AG20443 (cell line): Measurements from ENCODE around the gene RBPMS2.

Source experiments
- DNase-seq: peaks from one replicate; pipeline ENCODE4 v3.0.0; 2012; ENCODE audit warnings: low spot score, mixed read lengths

RBPMS2 gene

DNA sequence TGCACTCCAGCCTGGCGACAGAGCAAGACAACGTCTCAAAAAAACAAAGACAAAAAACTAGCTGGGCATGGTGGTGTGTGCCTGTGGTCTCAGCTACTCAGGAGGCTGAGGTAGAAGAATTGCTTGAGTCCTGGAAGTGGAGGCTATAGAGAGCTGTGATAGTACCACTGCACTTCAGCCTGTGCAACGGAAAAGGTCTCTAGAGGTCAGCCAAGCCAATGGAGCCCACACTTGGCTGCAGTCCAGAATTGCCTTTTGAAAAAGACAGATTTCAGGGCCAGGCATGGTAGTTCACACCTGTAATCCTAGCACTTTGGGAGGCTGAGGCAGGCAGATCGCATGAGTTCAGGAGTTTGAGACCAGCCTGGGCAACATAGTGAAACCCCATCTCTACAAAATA is 8.4 kb upstream of the RBPMS2 start:
- DNase-seq: no peak

- no peak for DNase-seq
These were observed 7.4 kb upstream of the RBPMS2 start for GRCh38 chr15:64782751-64783150.

DNA sequence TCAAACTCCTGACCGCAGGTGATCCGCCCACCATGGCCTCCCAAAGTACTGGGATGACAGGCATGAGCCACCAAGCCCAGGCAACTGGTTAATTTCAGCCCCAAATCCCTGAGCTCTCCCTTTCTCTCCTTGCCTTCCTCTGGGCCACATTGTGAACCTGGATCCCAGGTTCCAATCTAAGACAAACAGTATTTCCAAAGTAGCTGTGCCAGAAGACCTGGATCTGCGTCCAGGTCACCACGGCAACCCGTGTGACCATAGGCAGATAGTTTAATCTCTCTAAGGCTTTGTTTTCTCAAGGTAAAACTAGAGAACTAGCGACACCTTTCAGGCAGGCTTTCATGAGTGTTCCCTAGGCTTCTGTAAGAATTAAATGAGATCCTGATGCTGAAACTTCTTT is 5.9 kb upstream of the RBPMS2 start:
- no peak for DNase-seq

- DNase-seq: no peak
These were observed 5.3 kb upstream of the RBPMS2 start for GRCh38 chr15:64780600-64781156.

DNA sequence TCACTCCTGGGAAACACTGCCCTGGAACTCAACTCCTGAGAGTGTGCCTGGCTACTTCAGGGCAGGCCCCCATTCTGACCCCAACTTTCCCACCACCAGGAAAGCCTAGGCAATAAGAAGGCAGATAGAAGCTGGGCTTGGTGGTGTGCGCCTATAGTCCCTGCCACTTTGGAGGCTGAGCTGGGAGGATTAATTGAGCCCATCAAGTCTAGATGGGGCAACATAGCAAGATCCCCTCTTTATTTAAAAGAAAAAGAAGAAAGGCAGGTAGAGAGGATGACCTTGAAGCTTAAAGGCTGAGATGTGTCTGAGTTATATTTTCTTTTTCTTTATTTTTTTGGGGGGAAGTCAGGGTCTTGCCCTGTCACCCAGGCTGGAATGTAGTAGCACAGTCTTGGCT is 4.2 kb upstream of the RBPMS2 start:
- no peak for DNase-seq

DNA sequence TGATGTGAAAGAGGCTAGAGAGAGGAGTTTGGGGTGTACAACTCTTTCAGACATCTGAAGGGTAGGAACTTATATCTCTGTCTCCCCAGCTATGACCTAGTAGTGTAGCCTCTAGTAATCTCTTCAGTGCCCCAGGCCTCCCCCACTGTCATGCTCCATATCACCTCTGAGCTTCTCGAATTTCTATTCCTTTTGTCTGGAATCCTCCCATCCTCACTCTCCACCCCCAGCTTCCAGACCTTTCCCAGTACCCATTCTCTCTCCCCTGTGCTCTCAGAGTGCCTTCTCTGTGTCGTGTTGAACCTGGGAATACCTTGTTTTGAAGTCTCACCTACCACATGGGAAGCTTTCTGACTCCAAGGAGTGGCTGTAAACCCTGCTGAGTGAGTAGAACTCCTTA is 3.6 kb upstream of the RBPMS2 start:
- DNase-seq: no peak

DNA sequence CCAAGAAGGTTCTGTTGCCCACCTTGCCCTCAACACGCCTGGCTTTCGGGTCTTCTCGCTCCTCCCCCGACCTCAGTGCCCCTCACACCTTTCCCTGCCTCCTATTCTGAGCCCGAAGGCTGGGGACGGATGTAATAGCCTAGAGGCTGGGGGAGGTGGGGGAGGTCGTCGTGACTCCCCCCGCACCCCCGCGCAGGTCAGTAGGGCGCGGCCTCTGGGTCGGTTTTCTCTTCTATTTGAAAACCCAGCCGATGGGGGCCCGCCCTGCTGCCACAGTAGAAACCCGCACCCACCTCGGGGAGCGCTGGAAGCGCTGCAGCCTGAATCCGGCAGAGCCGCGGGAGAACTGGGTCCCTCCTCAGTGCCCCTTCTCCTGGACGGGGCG is 1.0 kb upstream of the RBPMS2 start:
- no peak for DNase-seq

GRCh38 chr15:64774629-64775493 is 528 bp downstream of the RBPMS2 start:
- peak; percentile 62 for DNase-seq

DNA sequence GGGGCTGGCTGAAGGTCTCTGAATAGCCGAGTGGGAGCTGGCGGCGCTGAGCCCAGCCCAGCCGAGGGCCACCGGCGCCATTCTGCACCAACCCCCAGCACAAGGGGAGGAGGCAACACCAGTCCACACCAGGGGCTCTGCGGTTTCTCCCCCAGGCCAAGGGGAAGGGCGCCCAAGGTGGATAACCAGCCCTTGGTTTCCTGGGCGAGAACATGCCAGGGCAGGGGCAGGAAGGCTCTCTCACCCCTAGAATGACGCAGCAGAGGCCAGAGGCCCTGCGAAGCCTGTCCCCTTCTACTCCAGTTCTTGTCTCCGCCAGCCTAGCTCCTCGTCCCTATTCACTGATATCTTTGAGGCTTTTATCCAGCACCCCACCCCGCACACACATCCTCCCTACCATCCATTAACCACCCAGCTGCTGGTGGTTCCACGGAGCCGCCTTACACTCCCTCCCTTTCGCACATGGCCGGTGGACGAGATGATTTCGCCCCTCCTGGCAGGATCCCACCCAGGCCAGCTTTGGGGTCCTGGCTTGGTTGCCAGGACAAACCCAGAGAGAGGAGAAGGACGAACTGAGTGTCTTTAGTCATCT is 1.3 kb downstream of the RBPMS2 start:
- no peak for DNase-seq

DNA sequence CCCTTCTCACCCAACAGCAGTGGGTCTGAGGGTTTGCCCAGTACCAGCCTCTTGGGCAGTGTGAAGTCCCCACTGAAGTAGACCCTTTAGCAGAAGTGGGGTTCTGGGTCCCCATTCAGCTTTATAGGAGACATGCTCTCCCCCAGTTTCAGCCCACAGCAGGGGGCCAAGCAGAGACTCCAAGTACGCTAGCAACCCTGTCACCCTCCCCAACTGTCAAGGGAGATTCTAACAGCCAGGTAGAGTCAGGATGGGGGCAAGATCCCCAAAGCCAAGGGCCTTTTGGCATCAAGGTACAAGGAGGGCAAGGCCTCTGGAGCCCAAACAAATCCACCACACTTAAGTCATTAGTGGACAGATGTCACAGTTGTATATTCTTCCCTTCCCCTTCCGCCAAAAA is 1.8 kb downstream of the RBPMS2 start:
- no peak for DNase-seq

GRCh38 chr15:64772964-64773363 is 2.4 kb downstream of the RBPMS2 start:
- no peak for DNase-seq

GRCh38 chr15:64772488-64772887 is 2.9 kb downstream of the RBPMS2 start:
- DNase-seq: no peak

DNA sequence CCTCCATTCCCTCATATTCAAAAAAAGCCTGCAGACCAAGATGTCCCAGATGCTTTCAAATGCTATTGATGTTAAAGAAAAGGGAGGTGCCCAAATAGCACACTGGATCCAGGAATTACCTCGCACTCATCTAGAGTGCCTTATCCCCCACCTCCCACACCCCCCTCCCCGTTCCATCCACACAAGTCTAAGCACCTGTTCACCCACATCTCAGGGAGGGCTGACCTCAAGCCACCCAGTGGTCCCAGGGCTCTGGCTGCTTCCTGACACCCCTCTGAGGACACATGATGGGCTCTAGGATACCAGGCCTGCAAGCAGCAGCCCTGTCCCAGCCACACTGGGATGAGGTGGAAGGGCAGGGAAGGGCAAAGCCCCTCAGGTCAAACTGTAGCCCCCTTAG is 4.8 kb downstream of the RBPMS2 start:
- no peak for DNase-seq

DNA sequence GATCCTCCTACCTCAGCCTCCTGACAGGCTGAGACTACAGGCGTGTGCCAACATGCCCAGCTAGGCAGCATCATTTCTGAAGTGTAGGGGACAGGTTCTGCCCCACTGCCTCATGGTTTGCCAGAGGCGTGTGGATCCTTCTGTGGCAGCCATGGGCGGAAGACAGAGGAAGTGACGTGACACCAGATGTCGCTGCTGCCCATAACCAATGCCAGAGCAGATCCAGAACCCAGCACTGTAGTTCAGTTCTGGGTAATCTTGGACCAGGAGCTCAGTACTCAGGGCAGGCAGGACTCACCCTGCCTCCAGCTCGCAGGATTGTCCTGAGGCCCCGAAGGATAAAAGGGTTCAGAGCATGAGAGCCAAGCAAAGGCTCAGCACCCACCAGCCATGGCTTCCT is 8.2 kb downstream of the RBPMS2 start:
- DNase-seq: no peak

DNA sequence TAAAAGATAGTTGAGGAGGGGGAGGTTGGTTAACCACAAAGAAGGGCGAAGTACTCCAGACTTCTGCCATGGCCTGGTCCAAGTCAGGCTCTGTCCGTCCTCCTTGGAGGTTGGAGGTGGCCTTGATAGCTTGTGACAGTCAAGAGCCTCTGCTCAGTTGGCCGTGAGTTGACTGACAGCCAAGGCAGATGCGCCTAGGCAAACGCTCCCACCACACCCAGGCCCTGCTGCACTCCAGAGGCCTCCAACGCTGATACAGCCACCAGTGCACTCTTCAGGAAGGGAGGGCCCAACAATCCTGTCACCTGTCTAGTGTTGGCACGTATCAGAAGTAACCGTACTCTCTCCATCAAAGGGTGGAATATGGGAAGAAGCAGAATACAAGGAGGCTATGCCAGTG is 9.3 kb downstream of the RBPMS2 start:
- DNase-seq: no peak

- no peak for DNase-seq
These were observed 11.5 kb downstream of the RBPMS2 start for GRCh38 chr15:64763874-64764273.

DNA sequence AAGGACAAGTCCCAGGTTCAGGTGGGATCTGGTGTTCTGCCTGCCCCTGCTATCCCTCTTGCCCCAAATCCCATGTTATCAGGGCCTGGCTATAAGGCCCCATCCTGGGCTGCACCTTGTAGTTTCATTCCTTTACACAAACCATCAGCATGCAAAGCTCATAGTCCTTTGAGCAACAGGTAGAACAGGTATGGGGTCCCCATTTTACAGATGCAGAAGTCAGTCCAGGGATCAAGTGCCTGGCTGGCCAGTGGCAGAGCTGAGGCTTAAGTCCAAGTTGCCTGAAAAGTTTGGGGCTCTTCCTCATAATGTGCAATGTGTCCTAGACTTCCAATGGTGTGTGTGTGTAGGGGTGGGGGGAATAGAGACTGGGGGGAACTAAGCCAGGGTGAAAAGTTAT is 11.9 kb downstream of the RBPMS2 start:
- no peak for DNase-seq

DNA sequence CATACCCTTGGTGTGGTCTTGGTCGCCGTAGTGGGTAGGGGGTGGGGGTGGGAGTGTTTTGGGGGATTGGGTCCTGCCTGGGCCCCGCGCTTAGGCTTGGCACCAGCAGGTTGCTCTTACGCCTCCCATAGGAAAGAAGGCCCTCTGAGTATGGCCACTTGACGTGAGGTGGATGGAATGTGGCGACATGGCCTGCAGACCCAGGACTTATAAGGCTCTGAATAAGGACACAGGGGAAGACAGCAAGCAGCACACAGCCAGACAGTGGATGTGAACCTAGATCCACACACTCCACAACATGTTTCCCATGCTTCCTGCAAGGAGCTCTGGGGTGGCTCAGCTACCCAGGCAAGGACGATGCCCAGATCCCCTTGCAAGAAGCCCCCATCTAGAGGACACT is 12.4 kb downstream of the RBPMS2 start:
- DNase-seq: no peak

DNA sequence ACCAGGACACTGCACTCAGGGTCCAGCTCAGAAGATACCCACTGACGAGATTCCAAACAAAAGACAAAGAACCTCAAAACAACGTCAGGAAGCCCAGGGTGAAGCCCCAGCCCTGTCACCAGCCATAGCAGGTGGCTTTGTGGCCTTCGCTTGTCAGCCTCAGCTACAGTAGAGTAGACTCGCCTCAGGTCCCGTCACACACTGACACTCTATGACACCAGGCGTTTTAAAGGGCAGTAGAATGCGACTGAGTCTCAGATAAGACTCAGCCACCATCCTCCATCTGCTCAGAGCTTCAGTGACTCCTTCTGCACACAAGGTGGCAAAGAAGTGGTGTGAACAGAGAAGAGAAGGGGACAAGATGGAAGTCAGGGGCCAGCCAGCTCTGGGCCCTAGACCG is 12.8 kb downstream of the RBPMS2 start:
- DNase-seq: no peak

DNA sequence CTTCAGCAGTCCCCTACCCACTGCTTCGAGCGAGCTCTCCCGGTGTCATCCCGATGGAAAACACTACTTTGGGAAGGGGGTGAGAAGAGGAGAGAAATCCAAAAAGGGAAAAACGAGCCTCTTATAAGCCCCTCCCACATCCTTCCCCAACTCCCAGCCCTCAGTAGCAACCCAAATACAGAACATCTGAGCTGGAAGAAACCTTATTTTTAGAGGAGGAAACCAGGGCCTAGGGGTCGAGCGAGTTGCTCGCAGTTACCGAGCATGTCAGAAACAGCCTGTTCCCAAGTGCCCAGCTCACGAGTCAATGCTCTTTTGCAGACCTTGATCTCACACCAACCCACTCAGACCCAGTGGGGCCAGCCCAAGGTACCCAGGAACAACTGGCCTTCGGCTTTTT is 14.2 kb downstream of the RBPMS2 start:
- no peak for DNase-seq

- no peak for DNase-seq
These were observed 15.3 kb downstream of the RBPMS2 start for GRCh38 chr15:64760056-64760455.

DNA sequence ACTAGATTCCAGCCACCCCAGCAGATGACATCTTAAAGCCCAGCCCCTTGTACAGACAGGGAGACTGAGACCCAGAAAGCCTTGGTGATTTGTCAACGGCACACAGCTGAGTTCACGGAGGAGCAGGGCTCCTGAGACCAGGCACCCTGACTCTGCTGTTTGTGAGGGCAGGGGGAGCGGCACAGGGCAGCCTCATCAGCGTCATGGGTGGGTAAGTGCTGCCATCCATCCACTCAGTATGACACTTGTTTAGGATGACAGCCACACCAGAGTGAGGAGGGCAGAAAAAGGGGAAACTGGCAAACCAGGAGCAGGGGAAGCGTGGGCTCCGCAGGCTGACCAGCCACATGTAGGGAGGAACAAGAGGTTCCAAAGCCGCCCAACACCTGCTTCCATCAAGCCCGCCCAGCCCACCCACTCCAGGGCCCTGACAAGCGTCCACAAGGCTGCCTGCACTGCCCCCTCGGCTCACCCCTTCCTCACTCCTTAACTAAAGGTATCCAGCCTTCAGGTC is 19.9 kb downstream of the RBPMS2 start:
- no peak for DNase-seq

DNA sequence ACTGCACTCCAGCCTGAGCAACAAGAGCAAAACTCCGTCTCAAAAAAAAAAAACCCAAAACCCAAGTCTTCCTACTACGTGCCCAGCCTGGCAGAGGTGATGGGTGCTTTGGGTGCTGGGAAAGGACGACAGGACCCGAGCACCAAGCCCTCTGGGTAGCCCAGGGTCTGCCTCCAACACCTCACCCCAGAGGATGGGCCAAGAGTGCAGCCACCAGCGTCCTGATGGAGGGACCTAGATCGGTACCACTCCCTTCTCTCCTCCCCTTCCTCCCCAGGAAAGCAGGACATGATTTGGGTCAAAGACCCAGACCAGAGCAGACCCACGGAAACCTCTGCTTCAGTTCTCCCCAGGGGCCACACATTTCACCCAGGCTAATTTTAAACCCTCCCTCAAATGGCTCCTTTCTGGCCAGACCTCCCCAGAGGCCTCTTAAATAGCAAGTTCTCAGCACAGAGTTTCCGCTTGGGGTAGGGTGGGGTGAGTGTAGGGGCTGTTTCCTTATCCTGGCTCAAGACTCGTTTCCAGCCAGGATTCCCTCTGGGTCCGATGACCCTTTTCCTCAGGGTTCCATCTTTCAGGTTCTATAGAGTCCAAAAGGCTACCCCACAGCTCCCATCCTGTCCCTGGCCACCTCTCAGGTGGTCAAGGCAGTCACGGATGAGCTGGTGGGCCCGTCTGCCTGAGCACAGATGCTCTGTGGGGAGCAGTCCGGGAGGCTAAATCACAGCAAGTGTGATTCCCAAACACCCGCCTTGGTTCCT is 20.5 kb downstream of the RBPMS2 start:
- DNase-seq: no peak
